ENCODE data around the gene MT3. TPM values are rescaled to one million over a fixed set of nuclear protein-coding genes. Genes with fewer than 3 reads are reported as not detected.

MT3 gene
- total and polyA plus RNA-seq, 2 of the 13 experiments (the other 11 are each of a cell fraction or from before 2014, with no cell fraction given) = not detected

DNA sequence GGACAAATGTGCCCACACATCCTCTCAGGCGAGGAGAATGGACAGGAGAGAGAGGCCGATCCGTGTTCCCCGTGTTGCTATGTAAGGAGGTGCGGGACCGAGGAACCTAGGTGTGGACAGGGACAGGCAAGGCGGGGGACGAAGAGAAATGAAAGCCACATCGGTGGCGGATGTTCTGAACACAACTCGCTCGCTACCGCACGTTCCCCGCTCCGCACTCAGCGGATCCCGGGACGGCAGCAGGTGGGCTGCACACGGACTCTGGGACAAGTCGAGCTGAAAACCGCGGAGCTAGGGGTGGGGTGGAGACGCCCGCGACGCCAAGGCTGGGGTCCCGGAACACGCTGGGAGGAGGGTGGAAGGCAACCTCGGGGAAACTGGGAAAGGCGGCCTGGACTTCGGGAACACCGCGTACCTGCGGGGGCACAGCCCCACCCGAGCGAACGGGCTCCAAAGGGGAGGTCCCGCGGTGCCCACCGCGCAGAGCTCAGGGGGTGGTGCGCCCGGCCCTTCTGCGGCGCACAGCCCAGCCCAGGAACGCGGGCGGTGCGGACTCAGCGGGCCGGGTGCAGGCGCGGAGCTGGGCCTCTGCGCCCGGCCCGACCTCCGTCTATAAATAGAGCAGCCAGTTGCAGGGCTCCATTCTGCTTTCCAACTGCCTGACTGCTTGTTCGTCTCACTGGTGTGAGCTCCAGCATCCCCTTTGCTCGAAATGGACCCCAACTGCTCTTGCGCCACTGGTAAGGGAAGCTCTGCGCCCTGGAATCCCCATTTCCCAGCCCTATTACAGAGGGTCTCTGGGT, 36.0 kb downstream of the MT3 start, which contains the start of gene MT1E (continued):
- TF ChIP-seq, protein P1, sequence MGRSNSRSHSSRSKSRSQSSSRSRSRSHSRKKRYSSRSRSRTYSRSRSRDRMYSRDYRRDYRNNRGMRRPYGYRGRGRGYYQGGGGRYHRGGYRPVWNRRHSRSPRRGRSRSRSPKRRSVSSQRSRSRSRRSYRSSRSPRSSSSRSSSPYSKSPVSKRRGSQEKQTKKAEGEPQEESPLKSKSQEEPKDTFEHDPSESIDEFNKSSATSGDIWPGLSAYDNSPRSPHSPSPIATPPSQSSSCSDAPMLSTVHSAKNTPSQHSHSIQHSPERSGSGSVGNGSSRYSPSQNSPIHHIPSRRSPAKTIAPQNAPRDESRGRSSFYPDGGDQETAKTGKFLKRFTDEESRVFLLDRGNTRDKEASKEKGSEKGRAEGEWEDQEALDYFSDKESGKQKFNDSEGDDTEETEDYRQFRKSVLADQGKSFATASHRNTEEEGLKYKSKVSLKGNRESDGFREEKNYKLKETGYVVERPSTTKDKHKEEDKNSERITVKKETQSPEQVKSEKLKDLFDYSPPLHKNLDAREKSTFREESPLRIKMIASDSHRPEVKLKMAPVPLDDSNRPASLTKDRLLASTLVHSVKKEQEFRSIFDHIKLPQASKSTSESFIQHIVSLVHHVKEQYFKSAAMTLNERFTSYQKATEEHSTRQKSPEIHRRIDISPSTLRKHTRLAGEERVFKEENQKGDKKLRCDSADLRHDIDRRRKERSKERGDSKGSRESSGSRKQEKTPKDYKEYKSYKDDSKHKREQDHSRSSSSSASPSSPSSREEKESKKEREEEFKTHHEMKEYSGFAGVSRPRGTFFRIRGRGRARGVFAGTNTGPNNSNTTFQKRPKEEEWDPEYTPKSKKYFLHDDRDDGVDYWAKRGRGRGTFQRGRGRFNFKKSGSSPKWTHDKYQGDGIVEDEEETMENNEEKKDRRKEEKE (IDR thresholded peaks at IDR 0.05) = no peak
- TF ChIP-seq NCOA2 (CRISPR knock-in tag; IDR thresholded peaks at IDR 0.05) = 0 out of 2 replicates have a peak, but pooled peaks have one; percentile 43
- TF ChIP-seq, protein P2, sequence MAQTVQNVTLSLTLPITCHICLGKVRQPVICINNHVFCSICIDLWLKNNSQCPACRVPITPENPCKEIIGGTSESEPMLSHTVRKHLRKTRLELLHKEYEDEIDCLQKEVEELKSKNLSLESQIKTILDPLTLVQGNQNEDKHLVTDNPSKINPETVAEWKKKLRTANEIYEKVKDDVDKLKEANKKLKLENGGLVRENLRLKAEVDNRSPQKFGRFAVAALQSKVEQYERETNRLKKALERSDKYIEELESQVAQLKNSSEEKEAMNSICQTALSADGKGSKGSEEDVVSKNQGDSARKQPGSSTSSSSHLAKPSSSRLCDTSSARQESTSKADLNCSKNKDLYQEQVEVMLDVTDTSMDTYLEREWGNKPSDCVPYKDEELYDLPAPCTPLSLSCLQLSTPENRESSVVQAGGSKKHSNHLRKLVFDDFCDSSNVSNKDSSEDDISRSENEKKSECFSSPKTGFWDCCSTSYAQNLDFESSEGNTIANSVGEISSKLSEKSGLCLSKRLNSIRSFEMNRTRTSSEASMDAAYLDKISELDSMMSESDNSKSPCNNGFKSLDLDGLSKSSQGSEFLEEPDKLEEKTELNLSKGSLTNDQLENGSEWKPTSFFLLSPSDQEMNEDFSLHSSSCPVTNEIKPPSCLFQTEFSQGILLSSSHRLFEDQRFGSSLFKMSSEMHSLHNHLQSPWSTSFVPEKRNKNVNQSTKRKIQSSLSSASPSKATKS (CRISPR knock-in tag; IDR thresholded peaks at IDR 0.05) = no peak
- no peak for TF ChIP-seq ZNF570 (CRISPR knock-in tag; IDR thresholded peaks at IDR 0.05; ENCODE audit: borderline replicate concordance)
- no peak for TF ChIP-seq STAG1 (CRISPR knock-in tag; IDR thresholded peaks at IDR 0.05)
- no peak for TF ChIP-seq CREB1 (IDR thresholded peaks at IDR 0.05)
- peak; percentile 50; the same call in 1 of the 2 replicates for TF ChIP-seq CREB1 (CRISPR knock-in tag; IDR thresholded peaks at IDR 0.05)
- no peak; the same call in 1 of the 2 replicates for TF ChIP-seq ZNF547 (CRISPR knock-in tag; IDR thresholded peaks at IDR 0.05)
- TF ChIP-seq HNRNPLL (IDR thresholded peaks at IDR 0.05; ENCODE audit: low read depth, low read length, poor library complexity, severe bottlenecking) = peak; percentile 95
- no peak for TF ChIP-seq ZNF12 (CRISPR knock-in tag; IDR thresholded peaks at IDR 0.05)
- TF ChIP-seq ZNF468 (CRISPR knock-in tag; IDR thresholded peaks at IDR 0.05) = 0 out of 2 replicates have a peak, but pooled peaks have one; percentile 78
- TF ChIP-seq GLI4 (CRISPR knock-in tag; IDR thresholded peaks at IDR 0.05; ENCODE audit: borderline replicate concordance) = 0 out of 2 replicates have a peak, but pooled peaks have one; percentile 48
- no peak for TF ChIP-seq MTA3 (CRISPR knock-in tag; IDR thresholded peaks at IDR 0.05)
- TF ChIP-seq HOXA5 (CRISPR knock-in tag; IDR thresholded peaks at IDR 0.05) = no peak
- no peak for TF ChIP-seq ZBTB8A (CRISPR knock-in tag; IDR thresholded peaks at IDR 0.05; ENCODE audit: borderline replicate concordance, low read depth)
- TF ChIP-seq, protein P3, sequence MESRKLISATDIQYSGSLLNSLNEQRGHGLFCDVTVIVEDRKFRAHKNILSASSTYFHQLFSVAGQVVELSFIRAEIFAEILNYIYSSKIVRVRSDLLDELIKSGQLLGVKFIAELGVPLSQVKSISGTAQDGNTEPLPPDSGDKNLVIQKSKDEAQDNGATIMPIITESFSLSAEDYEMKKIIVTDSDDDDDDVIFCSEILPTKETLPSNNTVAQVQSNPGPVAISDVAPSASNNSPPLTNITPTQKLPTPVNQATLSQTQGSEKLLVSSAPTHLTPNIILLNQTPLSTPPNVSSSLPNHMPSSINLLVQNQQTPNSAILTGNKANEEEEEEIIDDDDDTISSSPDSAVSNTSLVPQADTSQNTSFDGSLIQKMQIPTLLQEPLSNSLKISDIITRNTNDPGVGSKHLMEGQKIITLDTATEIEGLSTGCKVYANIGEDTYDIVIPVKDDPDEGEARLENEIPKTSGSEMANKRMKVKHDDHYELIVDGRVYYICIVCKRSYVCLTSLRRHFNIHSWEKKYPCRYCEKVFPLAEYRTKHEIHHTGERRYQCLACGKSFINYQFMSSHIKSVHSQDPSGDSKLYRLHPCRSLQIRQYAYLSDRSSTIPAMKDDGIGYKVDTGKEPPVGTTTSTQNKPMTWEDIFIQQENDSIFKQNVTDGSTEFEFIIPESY (CRISPR knock-in tag; IDR thresholded peaks at IDR 0.05) = no peak; the same call in 1 of the 2 replicates
- peak; percentile 84 for TF ChIP-seq ZNF891 (CRISPR knock-in tag; IDR thresholded peaks at IDR 0.05)
- TF ChIP-seq ZNF30 (CRISPR knock-in tag; IDR thresholded peaks at IDR 0.05) = no peak
- TF ChIP-seq, protein P4, sequence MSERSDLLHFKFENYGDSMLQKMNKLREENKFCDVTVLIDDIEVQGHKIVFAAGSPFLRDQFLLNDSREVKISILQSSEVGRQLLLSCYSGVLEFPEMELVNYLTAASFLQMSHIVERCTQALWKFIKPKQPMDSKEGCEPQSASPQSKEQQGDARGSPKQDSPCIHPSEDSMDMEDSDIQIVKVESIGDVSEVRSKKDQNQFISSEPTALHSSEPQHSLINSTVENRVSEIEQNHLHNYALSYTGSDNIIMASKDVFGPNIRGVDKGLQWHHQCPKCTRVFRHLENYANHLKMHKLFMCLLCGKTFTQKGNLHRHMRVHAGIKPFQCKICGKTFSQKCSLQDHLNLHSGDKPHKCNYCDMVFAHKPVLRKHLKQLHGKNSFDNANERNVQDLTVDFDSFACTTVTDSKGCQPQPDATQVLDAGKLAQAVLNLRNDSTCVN (CRISPR knock-in tag; IDR thresholded peaks at IDR 0.05; ENCODE audit: borderline replicate concordance) = no peak
- no peak for TF ChIP-seq ZNF296 (CRISPR knock-in tag; conservative IDR thresholded peaks at IDR 0.05)
- TF ChIP-seq ERF (CRISPR knock-in tag; IDR thresholded peaks at IDR 0.05) = peak; percentile 43; the same call in 1 of the 2 replicates

Data from HepG2 (cell line).